Testis (tissue), 2 donors: ENCODE measurements around the gene TAB2.

Experiments
- POLR2A ChIP-seq: fragments of 450-650 bp; IDR thresholded peaks from one replicate; pipeline ENCODE4 v1.6.1; 2017; ENCODE audit warnings: antibody characterized with exemption, mild to moderate bottlenecking, moderate library complexity
- TF ChIP-seq, protein P1 (sequence below), 3 experiments: fragments of 450-650 bp in 2 of 3; fragments of 200-600 bp in 1 of 3; sonication (generic) in 1 of 3; IDR thresholded peaks; one replicate each; pipeline ENCODE4 v1.5.1; 2016 to 2019; ENCODE audit warnings: antibody characterized with exemption in 3 of 3, mild to moderate bottlenecking in 2 of 3, moderate library complexity in 1 of 3

DNA sequence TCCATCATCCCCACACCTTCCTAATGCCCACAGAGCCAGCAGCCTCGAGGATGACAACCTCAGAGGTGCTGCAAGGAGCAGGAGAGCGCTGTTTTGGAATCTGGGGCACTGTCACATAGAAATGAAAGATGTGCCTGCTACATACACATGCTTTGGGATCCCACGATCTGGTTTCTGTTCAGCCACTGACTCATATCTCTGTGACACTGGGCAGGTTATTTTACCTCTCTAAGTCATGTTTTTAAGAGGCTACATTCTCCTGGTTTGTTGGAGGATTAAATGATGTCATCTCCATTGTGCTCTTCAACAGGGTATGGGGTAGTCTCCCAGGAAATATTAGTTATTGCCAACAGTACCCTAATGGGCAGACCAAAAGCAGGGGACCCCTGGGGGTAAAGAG is 32.6 kb upstream of the TAB2 start:
- TF ChIP-seq, protein P1, sequence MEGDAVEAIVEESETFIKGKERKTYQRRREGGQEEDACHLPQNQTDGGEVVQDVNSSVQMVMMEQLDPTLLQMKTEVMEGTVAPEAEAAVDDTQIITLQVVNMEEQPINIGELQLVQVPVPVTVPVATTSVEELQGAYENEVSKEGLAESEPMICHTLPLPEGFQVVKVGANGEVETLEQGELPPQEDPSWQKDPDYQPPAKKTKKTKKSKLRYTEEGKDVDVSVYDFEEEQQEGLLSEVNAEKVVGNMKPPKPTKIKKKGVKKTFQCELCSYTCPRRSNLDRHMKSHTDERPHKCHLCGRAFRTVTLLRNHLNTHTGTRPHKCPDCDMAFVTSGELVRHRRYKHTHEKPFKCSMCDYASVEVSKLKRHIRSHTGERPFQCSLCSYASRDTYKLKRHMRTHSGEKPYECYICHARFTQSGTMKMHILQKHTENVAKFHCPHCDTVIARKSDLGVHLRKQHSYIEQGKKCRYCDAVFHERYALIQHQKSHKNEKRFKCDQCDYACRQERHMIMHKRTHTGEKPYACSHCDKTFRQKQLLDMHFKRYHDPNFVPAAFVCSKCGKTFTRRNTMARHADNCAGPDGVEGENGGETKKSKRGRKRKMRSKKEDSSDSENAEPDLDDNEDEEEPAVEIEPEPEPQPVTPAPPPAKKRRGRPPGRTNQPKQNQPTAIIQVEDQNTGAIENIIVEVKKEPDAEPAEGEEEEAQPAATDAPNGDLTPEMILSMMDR (IDR thresholded peaks at IDR 0.05) = no peak
- TF ChIP-seq POLR2A = no peak
